Body of pancreas (tissue), 4 donors: ENCODE data around the gene SPINT1.
A peak's percentile ranks its signal among the peaks of the same experiment; 100 is the strongest.

Source experiments
- POLR2A ChIP-seq, 3 donors: fragments of 450-650 bp; IDR thresholded peaks; one replicate each; pipeline ENCODE4 v1.6.1; 2016; ENCODE audit warnings: antibody characterized with exemption in 3 of 3, mild to moderate bottlenecking in 2 of 3
- TF ChIP-seq, protein P1 (sequence below), 7 experiments: fragments of 450-650 bp in 4 of 7; fragments of 200-600 bp in 3 of 7; sonication (generic) in 3 of 7; IDR thresholded peaks; one replicate each; pipeline ENCODE4 v1.5.1; 2016 to 2019; ENCODE audit warnings: antibody characterized with exemption in 7 of 7

DNA sequence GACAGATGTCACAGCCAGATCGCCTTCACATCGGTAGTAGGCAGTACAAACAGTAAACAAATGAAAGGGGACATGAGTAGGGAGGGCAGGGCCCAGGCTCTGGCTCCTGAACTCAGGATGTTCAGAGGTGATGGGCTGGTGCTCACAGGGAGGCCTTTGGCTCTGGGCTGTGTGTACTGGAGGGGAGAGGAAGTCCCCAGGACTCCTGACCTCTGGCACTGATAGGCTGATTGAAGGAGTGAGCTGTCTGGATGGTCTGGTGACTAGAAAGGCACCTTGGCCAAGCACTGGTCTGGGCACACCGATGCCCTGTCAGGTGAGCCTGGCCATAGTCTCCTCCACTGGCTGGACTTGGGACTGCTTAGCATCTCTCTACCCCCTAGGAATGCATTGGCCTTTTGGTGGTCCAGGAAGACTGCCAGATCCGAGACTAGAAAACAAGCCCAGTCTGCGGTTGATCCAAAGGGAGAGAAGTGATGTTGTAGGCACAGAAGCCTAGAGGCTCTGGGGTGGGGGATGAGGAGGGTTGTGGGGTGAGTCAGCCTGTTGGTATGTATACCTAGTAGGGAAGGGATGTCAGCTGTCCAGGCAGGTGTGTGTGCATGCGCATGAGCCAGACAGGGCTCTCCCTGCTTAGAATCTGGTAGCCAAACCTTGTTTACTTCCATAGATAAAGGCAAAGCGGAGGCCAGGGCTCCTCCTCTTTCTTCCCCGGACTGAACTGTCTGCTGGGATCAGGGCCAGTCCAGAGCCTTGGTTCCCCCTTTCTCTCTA, 1.9 kb downstream of the SPINT1 start:
- TF ChIP-seq, protein P1, sequence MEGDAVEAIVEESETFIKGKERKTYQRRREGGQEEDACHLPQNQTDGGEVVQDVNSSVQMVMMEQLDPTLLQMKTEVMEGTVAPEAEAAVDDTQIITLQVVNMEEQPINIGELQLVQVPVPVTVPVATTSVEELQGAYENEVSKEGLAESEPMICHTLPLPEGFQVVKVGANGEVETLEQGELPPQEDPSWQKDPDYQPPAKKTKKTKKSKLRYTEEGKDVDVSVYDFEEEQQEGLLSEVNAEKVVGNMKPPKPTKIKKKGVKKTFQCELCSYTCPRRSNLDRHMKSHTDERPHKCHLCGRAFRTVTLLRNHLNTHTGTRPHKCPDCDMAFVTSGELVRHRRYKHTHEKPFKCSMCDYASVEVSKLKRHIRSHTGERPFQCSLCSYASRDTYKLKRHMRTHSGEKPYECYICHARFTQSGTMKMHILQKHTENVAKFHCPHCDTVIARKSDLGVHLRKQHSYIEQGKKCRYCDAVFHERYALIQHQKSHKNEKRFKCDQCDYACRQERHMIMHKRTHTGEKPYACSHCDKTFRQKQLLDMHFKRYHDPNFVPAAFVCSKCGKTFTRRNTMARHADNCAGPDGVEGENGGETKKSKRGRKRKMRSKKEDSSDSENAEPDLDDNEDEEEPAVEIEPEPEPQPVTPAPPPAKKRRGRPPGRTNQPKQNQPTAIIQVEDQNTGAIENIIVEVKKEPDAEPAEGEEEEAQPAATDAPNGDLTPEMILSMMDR (IDR thresholded peaks at IDR 0.05): no peak
- peak; percentile 40 to 85 (median 82) for TF ChIP-seq POLR2A (IDR thresholded peaks at IDR 0.05)
